H1 (cell line): ENCODE measurements around the gene CXCL16. TPM values are rescaled to one million over a fixed set of nuclear protein-coding genes. Genes with fewer than 3 reads are reported as not detected.

Source experiments
- CTCF ChIA-PET: fragments of 300-600 bp; sonication (Branson Sonifier 250); formaldehyde crosslinking; loops from one replicate; lab custom pipeline; 2021; ENCODE audit not compliant: partially characterized antibody; lab: Charles Lee
- POLR2A ChIA-PET: fragments of 300-600 bp; sonication (Branson Sonifier 250); formaldehyde crosslinking; loops from one replicate; lab custom pipeline; 2021; ENCODE audit warnings: inconsistent platforms; ENCODE audit not compliant: partially characterized antibody; lab: Charles Lee
- DNase-seq, 2 experiments: peaks; one replicate each; pipeline versions ENCODE4 v3.0.0 to v3.0.0-alpha.2; 2010 to 2022; ENCODE audit warnings: low spot score in 2 of 2, low read depth in 1 of 2, mixed read lengths in 1 of 2
- FAIRE-seq: peaks from 2 replicates; lab custom pipeline; 2011; peaks lifted over from hg19 to GRCh38; lab: Jason Lieb, UNC
- H2AFZ ChIP-seq: 2 replicates; pipeline ENCODE4 v1.8.1; 2012; ENCODE audit warnings: low read length, inconsistent platforms
- H2AK5ac ChIP-seq: 2 replicates; pipeline ENCODE4 v1.6.1; 2013; ENCODE audit warnings: low read depth, low read length
- H2BK120ac ChIP-seq: replicated peaks from 2 replicates; pipeline ENCODE3; 2013; ENCODE audit warnings: low read depth, low read length, inconsistent platforms
- H2BK12ac ChIP-seq: 2 replicates; pipeline ENCODE4 v1.6.1; 2013; ENCODE audit warnings: low read depth, low read length
- H2BK15ac ChIP-seq: 2 replicates; pipeline ENCODE4 v1.6.1; 2013; ENCODE audit warnings: low read length
- H2BK20ac ChIP-seq: 2 replicates; pipeline ENCODE4 v1.6.1; 2013; ENCODE audit warnings: low read length
- H2BK5ac ChIP-seq: 2 replicates; pipeline ENCODE4 v1.6.1; 2013; ENCODE audit warnings: low read depth, low read length
- H3K14ac ChIP-seq: 2 replicates; pipeline ENCODE4 v1.6.1; 2013; ENCODE audit warnings: inconsistent platforms; ENCODE audit not compliant: insufficient read length
- H3K18ac ChIP-seq: 2 replicates; pipeline ENCODE4 v1.6.1; 2013; ENCODE audit warnings: low read length; ENCODE audit errors: extremely low read depth
- H3K23ac ChIP-seq: 2 replicates; pipeline ENCODE4 v1.6.1; 2013; ENCODE audit warnings: inconsistent platforms; ENCODE audit not compliant: insufficient read length
- H3K23me2 ChIP-seq: 2 replicates; pipeline ENCODE4 v1.6.1; 2013; ENCODE audit warnings: low read depth, low read length
- H3K27ac ChIP-seq: 2 replicates; pipeline ENCODE4 v1.6.1; 2011; ENCODE audit warnings: low read depth, low read length, inconsistent platforms
- H3K27me3 ChIP-seq, 4 experiments: replicated peaks in 1 of 4; 1 replicate in 1 of 4; 2 replicates in 3 of 4; pipeline versions ENCODE4 v1.6.1 to v1.8.1; 2011 to 2013; ENCODE audit warnings: low read length in 3 of 4, mild to moderate bottlenecking in 3 of 4, inconsistent platforms in 2 of 4, mixed read lengths in 2 of 4, moderate library complexity in 1 of 4; ENCODE audit not compliant: control insufficient read depth in 3 of 4, insufficient read depth in 3 of 4; ENCODE audit errors: extremely low read depth in 1 of 4
- H3K36me3 ChIP-seq, 4 experiments: 2 replicates each; pipeline versions ENCODE4 v1.6.1 to v1.8.1; 2011 to 2013; ENCODE audit warnings: mild to moderate bottlenecking in 4 of 4, low read length in 3 of 4, moderate library complexity in 2 of 4, control low read depth in 1 of 4, inconsistent platforms in 1 of 4; ENCODE audit not compliant: insufficient read depth in 4 of 4, control insufficient read depth in 2 of 4
- H3K4ac ChIP-seq: replicated peaks from 2 replicates; pipeline ENCODE3; 2013; ENCODE audit warnings: low read length, low read depth, mixed read lengths, inconsistent platforms; ENCODE audit not compliant: insufficient read length
- H3K4me1 ChIP-seq, 4 experiments: replicated peaks in 1 of 4; 1 replicate in 1 of 4; 2 replicates in 3 of 4; pipeline versions ENCODE4 v1.6.1 to v1.8.1; 2011 to 2013; ENCODE audit warnings: low read length in 3 of 4, inconsistent platforms in 2 of 4, mixed read lengths in 1 of 4; ENCODE audit not compliant: insufficient read depth in 4 of 4, control insufficient read depth in 3 of 4
- H3K4me2 ChIP-seq, 2 experiments: 2 replicates each; pipeline versions ENCODE4 v1.6.1 to v1.8.1; 2011 to 2013; ENCODE audit warnings: low read depth in 2 of 2, low read length in 2 of 2, control low read depth in 1 of 2, inconsistent platforms in 1 of 2, mild to moderate bottlenecking in 1 of 2; ENCODE audit not compliant: insufficient read depth in 1 of 2
- H3K4me3 ChIP-seq, 4 experiments: fragments of 200-600, 300-600 bp in 1 of 4; sonication (generic), shearing (Covaris generic), sonication (Bioruptor Twin) in 1 of 4; 2 replicates each; pipeline versions ENCODE4 v1.5.1 to v1.8.1; 2011 to 2016; ENCODE audit warnings: low read length in 4 of 4, low read depth in 3 of 4, control low read depth in 2 of 4, inconsistent platforms in 2 of 4, mild to moderate bottlenecking in 2 of 4, mixed read lengths in 1 of 4, moderate library complexity in 1 of 4; ENCODE audit not compliant: insufficient read depth in 2 of 4; ENCODE audit errors: extremely low read depth in 1 of 4
- H3K56ac ChIP-seq: replicated peaks from 2 replicates; pipeline ENCODE3; 2013; ENCODE audit warnings: low read depth, mild to moderate bottlenecking, mixed read lengths, low read length, inconsistent platforms; ENCODE audit not compliant: insufficient read length
- H3K79me1 ChIP-seq: 2 replicates; pipeline ENCODE4 v1.6.1; 2013; ENCODE audit warnings: low read depth, low read length, control low read depth
- H3K79me2 ChIP-seq, 2 experiments: 2 replicates each; pipeline versions ENCODE4 v1.6.1 to v1.8.1; 2012 to 2013; ENCODE audit warnings: low read length in 2 of 2, mild to moderate bottlenecking in 2 of 2, inconsistent platforms in 1 of 2; ENCODE audit not compliant: insufficient read depth in 2 of 2, control insufficient read depth in 1 of 2
- H3K9ac ChIP-seq, 4 experiments: replicated peaks in 1 of 4; 1 replicate in 1 of 4; 2 replicates in 3 of 4; pipeline versions ENCODE4 v1.6.1 to v1.8.1; 2011 to 2013; ENCODE audit warnings: low read depth in 3 of 4, low read length in 3 of 4, control low read depth in 2 of 4, mild to moderate bottlenecking in 2 of 4, moderate library complexity in 2 of 4, inconsistent platforms in 1 of 4; ENCODE audit errors: extremely low read depth in 1 of 4
- H3K9me3 ChIP-seq, 2 experiments: 2 replicates each; pipeline versions ENCODE4 v1.6.1 to v1.8.1; 2012 to 2013; ENCODE audit warnings: mild to moderate bottlenecking in 2 of 2, moderate library complexity in 2 of 2, control low read depth in 1 of 2, inconsistent platforms in 1 of 2, low read depth in 1 of 2, low read length in 1 of 2, mixed read lengths in 1 of 2; ENCODE audit not compliant: insufficient read depth in 2 of 2
- H4K20me1 ChIP-seq, 2 experiments: replicated peaks in 1 of 2; 2 replicates each; pipeline versions ENCODE3 to v1.8.1; 2011 to 2013; ENCODE audit warnings: inconsistent platforms in 2 of 2, low read length in 2 of 2, mild to moderate bottlenecking in 1 of 2; ENCODE audit not compliant: insufficient read depth in 2 of 2, control insufficient read depth in 1 of 2
- H4K5ac ChIP-seq: 2 replicates; pipeline ENCODE4 v1.6.1; 2013; ENCODE audit warnings: low read length, low read depth, mixed read lengths, inconsistent platforms; ENCODE audit not compliant: insufficient read length
- H4K8ac ChIP-seq: 2 replicates; pipeline ENCODE4 v1.8.0; 2013; ENCODE audit warnings: mild to moderate bottlenecking, moderate library complexity, low read length, inconsistent platforms; ENCODE audit not compliant: insufficient read depth; ENCODE audit errors: extremely low read depth
- H4K91ac ChIP-seq: replicated peaks from 2 replicates; pipeline ENCODE3; 2013; ENCODE audit warnings: low read length, mixed read lengths, inconsistent platforms; ENCODE audit not compliant: insufficient read length
- ATF2 ChIP-seq: IDR thresholded peaks from 2 replicates; pipeline ENCODE4 v1.6.1; 2012; ENCODE audit warnings: low read length, inconsistent platforms
- BCL11A ChIP-seq, 2 experiments: IDR thresholded peaks; one replicate each; pipeline ENCODE4 v1.6.1; 2011; ENCODE audit warnings: low read depth in 2 of 2, low read length in 2 of 2, mild to moderate bottlenecking in 2 of 2
- CBX5 ChIP-seq: fragments of 300-800, 300-1000 bp; sonication (generic); IDR thresholded peaks from 2 replicates; pipeline ENCODE4 v1.7.1; 2016; ENCODE audit warnings: antibody characterized with exemption, low read length, low read depth
- CBX8 ChIP-seq: fragments of 300-800, 300-1000 bp; sonication (generic); IDR thresholded peaks from 2 replicates; pipeline ENCODE4 v1.7.1; 2016; ENCODE audit warnings: low read depth, low read length, borderline replicate concordance
- EP300 ChIP-seq, 2 experiments: IDR thresholded peaks; 1 replicate in 1 of 2; 2 replicates in 1 of 2; pipeline ENCODE4 v1.6.1; 2011 to 2012; ENCODE audit warnings: low read depth in 2 of 2, low read length in 2 of 2, mild to moderate bottlenecking in 2 of 2, borderline replicate concordance in 1 of 2, inconsistent platforms in 1 of 2, moderate library complexity in 1 of 2
- KDM1A ChIP-seq: fragments of 200-600, 300-600 bp; sonication (generic); IDR thresholded peaks from 2 replicates; pipeline ENCODE4 v1.7.1; 2016; ENCODE audit warnings: mild to moderate bottlenecking, low read length, borderline replicate concordance
- KDM4A ChIP-seq: IDR thresholded peaks from one replicate; pipeline ENCODE4 v1.7.1; 2012; ENCODE audit warnings: low read depth, mild to moderate bottlenecking, moderate library complexity, low read length, inconsistent platforms; ENCODE audit not compliant: severe bottlenecking
- RAD21 ChIP-seq, 2 experiments: IDR thresholded peaks in 1 of 2; conservative IDR thresholded peaks in 1 of 2; 2 replicates each; pipeline ENCODE4 v1.6.1; 2011; ENCODE audit warnings: low read depth in 2 of 2, low read length in 2 of 2, improper control_type of control experiment in 1 of 2, inconsistent platforms in 1 of 2, mild to moderate bottlenecking in 1 of 2, moderate library complexity in 1 of 2
- SP4 ChIP-seq: IDR thresholded peaks from 2 replicates; pipeline ENCODE4 v1.6.1; 2012; ENCODE audit warnings: low read length, inconsistent platforms
- WGBS, 2 experiments: shearing (Covaris generic) in 1 of 2; methylation state at CpG; one replicate each; pipeline versions ENCODE4 v1.1.6 to v1.1.7; 2013 to 2015; ENCODE audit warnings: low lambda C conversion rate in 2 of 2, mixed read lengths in 2 of 2, inconsistent platforms in 1 of 2, low coverage in 1 of 2, missing lambda C conversion rate in 1 of 2; ENCODE audit not compliant: insufficient replicate concordance in 2 of 2, insufficient coverage in 1 of 2, insufficient read length in 1 of 2; ENCODE audit errors: extremely low coverage in 1 of 2, missing lambda C conversion rate in 1 of 2; 5-methylcytosine and 5-hydroxymethylcytosine counted together
- polyA plus RNA-seq, 7 experiments: library from polyadenylated mRNA; depleted of rRNA in 3 of 7; stranded (reverse) in 5 of 7; unstranded in 2 of 7; fragments of >200 nt in 5 of 7; fragments of 200-250 nt in 2 of 7; gene quantifications; 1 replicate in 5 of 7; 2 replicates in 1 of 7; 4 replicates in 1 of 7; pipeline versions ENCODE4 v1.2.1 to v1.2.3, GENCODE V29; 2011 to 2013; ENCODE audit warnings: missing spikeins in 2 of 7, mixed read lengths in 2 of 7
- total RNA-seq: library from RNA; stranded (reverse); fragmentation: NEBNext Ultra II Directional; extraction: Animal tissue kit (Norgen Biotek cat#: 25700); gene quantifications from 2 replicates; pipeline ENCODE4 v1.2.1, GENCODE V29; 2021

CXCL16 gene
- total and polyA plus RNA-seq, 2 of the 8 experiments (the other 6 are each of a cell fraction or from before 2014, with no cell fraction given): 3.5 to 4.8 TPM

- H3K23me2 ChIP-seq: no peaks in the 10 kb centered on the region
- H3K56ac ChIP-seq: no peak overlapping the region
- H3K79me1 ChIP-seq: peaks cover under 1% of the 10 kb centered on the region; the same call in 1 of the 2 replicates
- no peak overlapping the region for H2BK5ac ChIP-seq
- DNase-seq: no peak
- POLR2A ChIA-PET: interaction anchor here (0.7 to 1.3 kb wide), 6 partner anchors 10 to 119 kb away, joined by 3 to 6 read pairs (median 4); no protein-coding TSS in a partner anchor
- no peak overlapping the region for H4K8ac ChIP-seq
- H3K36me3 ChIP-seq: peaks cover 3 to 9% (median 5%) of the 10 kb centered on the region in 4 experiments
- no peak overlapping the region for H3K27ac ChIP-seq
- no peak overlapping the region for H3K4me3 ChIP-seq
- H3K4ac ChIP-seq: no peak overlapping the region
- WGBS, 2 experiments: 94% methylated on average over 6 of the region's 6 CpGs; no CpG with 5 or more reads in 1 of the 2 experiments
- no peaks in the 10 kb centered on the region for H3K4me1 ChIP-seq
- no peaks in the 10 kb centered on the region for H3K9me3 ChIP-seq
- CTCF ChIA-PET: no interaction called here
- no peak for TF ChIP-seq SP4
- TF ChIP-seq KDM1A: no peak
- TF ChIP-seq BCL11A (IDR thresholded peaks at IDR 0.05; ENCODE audit: low read depth in 2 of 2, low read length in 2 of 2): no peak
- TF ChIP-seq CBX5: no peak
- TF ChIP-seq EP300 (IDR thresholded peaks at IDR 0.05; ENCODE audit: borderline replicate concordance in 1 of 2, low read depth in 2 of 2, low read length in 2 of 2): no peak
- TF ChIP-seq RAD21 (IDR thresholded peaks at IDR 0.05 in 1 of 2, conservative IDR thresholded peaks at IDR 0.05 in 1 of 2; ENCODE audit: low read depth in 2 of 2, low read length in 2 of 2): no peak
- TF ChIP-seq CBX8: no peak
- no peak for TF ChIP-seq ATF2
- TF ChIP-seq KDM4A: no peak
- H3K18ac ChIP-seq: no peak overlapping the region
- no peak overlapping the region for H2BK15ac ChIP-seq
- no peak overlapping the region for H2AFZ ChIP-seq
- H4K5ac ChIP-seq: no peak overlapping the region
- no peak overlapping the region for H3K14ac ChIP-seq
- H3K27me3 ChIP-seq: no peaks in the 10 kb centered on the region
- H2BK12ac ChIP-seq: no peak overlapping the region
- H4K20me1 ChIP-seq: peaks cover 10 to 15% of the 10 kb centered on the region in 2 experiments
- H4K91ac ChIP-seq: no peak overlapping the region
- H3K9ac ChIP-seq: no peak overlapping the region
- no peak overlapping the region for H2BK20ac ChIP-seq
- no peak overlapping the region for H3K23ac ChIP-seq
- no peak overlapping the region for H3K4me2 ChIP-seq
- FAIRE-seq: no peak
- no peak overlapping the region for H2BK120ac ChIP-seq
- peaks cover 44 to 94% of the 10 kb centered on the region in 2 experiments for H3K79me2 ChIP-seq
- no peak overlapping the region for H2AK5ac ChIP-seq
These were observed 43.3 kb downstream of the CXCL16 start for GRCh38 chr17:4696437-4696805.
